ENCODE measurements around the gene PEX11B. TPM values are rescaled to one million over a fixed set of nuclear protein-coding genes. Genes with fewer than 3 reads are reported as not detected.

The PEX11B gene
- total and polyA plus RNA-seq, 2 of the 8 experiments (the other 6 are each of a cell fraction or from before 2014, with no cell fraction given) = 9.1 to 15.1 TPM

- peaks cover 0 to 4% (median 2%) of the 10 kb centered on the region in 4 experiments; a peak in 4 of 7 replicates for H3K4me1 ChIP-seq (replicated peaks in 1 of 4; ENCODE audit: control insufficient read depth in 3 of 4, insufficient read depth in 4 of 4, low read length in 3 of 4)
- H4K91ac ChIP-seq (replicated peaks; ENCODE audit: insufficient read length, low read length) = peak overlapping the region; percentile 22
- no peak overlapping the region for H2BK120ac ChIP-seq (replicated peaks; ENCODE audit: low read depth, low read length)
- peak overlapping the region; percentile 74 to 77 for H3K4me2 ChIP-seq (ENCODE audit: insufficient read depth in 1 of 2, low read depth in 2 of 2, low read length in 2 of 2)
- 76% methylated on average over 18 of the region's 20 CpGs; no CpG with 5 or more reads in 1 of the 2 experiments for WGBS, 2 experiments (ENCODE audit: extremely low coverage in 1 of 2, insufficient coverage in 1 of 2, insufficient read length in 1 of 2, insufficient replicate concordance in 2 of 2, low coverage in 1 of 2, low lambda C conversion rate in 2 of 2, missing lambda C conversion rate in 1 of 2)
- no peaks in the 10 kb centered on the region for H4K20me1 ChIP-seq (replicated peaks in 1 of 2; ENCODE audit: control insufficient read depth in 1 of 2, insufficient read depth in 2 of 2, low read length in 2 of 2)
- peak overlapping the region; percentile 2 for H3K56ac ChIP-seq (replicated peaks; ENCODE audit: insufficient read length, low read depth, low read length)
- peak overlapping the region; percentile 24 for H4K5ac ChIP-seq (ENCODE audit: insufficient read length, low read depth, low read length)
- H3K9ac ChIP-seq (replicated peaks in 1 of 4; ENCODE audit: extremely low read depth in 1 of 4, low read depth in 3 of 4, low read length in 3 of 4) = peak overlapping the region; percentile 71 to 94 (median 86)
- H3K14ac ChIP-seq (ENCODE audit: insufficient read length) = no peak overlapping the region
- no peak for FAIRE-seq
- POLR2A ChIA-PET (ENCODE audit: partially characterized antibody) = interaction anchor here (0.7 to 2.4 kb wide), 32 partner anchors 9 to 124 kb away, joined by 3 to 35 read pairs (median 5); partner anchors contain the start of genes ANKRD34A, ITGA10, LIX1L and NUDT17
- H3K79me2 ChIP-seq (ENCODE audit: control insufficient read depth in 1 of 2, insufficient read depth in 2 of 2, low read length in 2 of 2) = peaks cover 0 to 14% of the 10 kb centered on the region in 2 experiments; a peak in 2 of 4 replicates
- peak overlapping the region; percentile 51; the same call in 1 of the 2 replicates for H3K18ac ChIP-seq (ENCODE audit: extremely low read depth, low read length)
- H3K27me3 ChIP-seq (replicated peaks in 1 of 4; ENCODE audit: control insufficient read depth in 3 of 4, extremely low read depth in 1 of 4, insufficient read depth in 3 of 4, low read length in 3 of 4) = no peaks in the 10 kb centered on the region
- no peaks in the 10 kb centered on the region for H3K79me1 ChIP-seq (ENCODE audit: low read depth, low read length)
- CTCF ChIA-PET (ENCODE audit: partially characterized antibody) = interaction anchor here (0.7 to 2.2 kb wide), 13 partner anchors 9 to 84 kb away, joined by 3 to 18 read pairs (median 4); partner anchors contain the start of genes ANKRD34A, ITGA10, LIX1L and PEX11B
- peak overlapping the region; percentile 95 for H2BK5ac ChIP-seq (ENCODE audit: low read depth, low read length)
- H2BK15ac ChIP-seq (ENCODE audit: low read length) = no peak overlapping the region
- peaks cover 4% of the 10 kb centered on the region; the same call in 1 of the 2 replicates for H3K23me2 ChIP-seq (ENCODE audit: low read depth, low read length)
- peak overlapping the region; percentile 90 for H3K27ac ChIP-seq (ENCODE audit: low read depth, low read length)
- no peak overlapping the region for H2AFZ ChIP-seq (ENCODE audit: low read length)
- H3K23ac ChIP-seq (ENCODE audit: insufficient read length) = no peak overlapping the region
- H3K4me3 ChIP-seq (ENCODE audit: extremely low read depth in 1 of 4, insufficient read depth in 2 of 4, low read depth in 3 of 4, low read length in 4 of 4) = peak overlapping the region; percentile 81 to 97 (median 92)
- H3K4ac ChIP-seq (replicated peaks; ENCODE audit: insufficient read length, low read depth, low read length) = peak overlapping the region; percentile 19
- H2BK12ac ChIP-seq (ENCODE audit: low read depth, low read length) = no peak overlapping the region; the same call in 1 of the 2 replicates
- peak overlapping the region; percentile 4; the same call in 1 of the 2 replicates for H2AK5ac ChIP-seq (ENCODE audit: low read depth, low read length)
- H3K9me3 ChIP-seq (ENCODE audit: insufficient read depth in 2 of 2, low read depth in 1 of 2, low read length in 1 of 2) = no peaks in the 10 kb centered on the region
- peaks cover 3 to 11% (median 8%) of the 10 kb centered on the region in 4 experiments; a peak in 6 of 8 replicates for H3K36me3 ChIP-seq (ENCODE audit: control insufficient read depth in 2 of 4, insufficient read depth in 4 of 4, low read length in 3 of 4)
- H2BK20ac ChIP-seq (ENCODE audit: low read length) = no peak overlapping the region
- TF ChIP-seq POLR2AphosphoS5 (IDR thresholded peaks at IDR 0.05; ENCODE audit: low read depth, low read length) = no peak
- no peak for TF ChIP-seq SUZ12 (IDR thresholded peaks at IDR 0.05; ENCODE audit: low read length)
- no peak for TF ChIP-seq POU5F1 (IDR thresholded peaks at IDR 0.05; ENCODE audit: low read depth, low read length)
- TF ChIP-seq CBX8 (IDR thresholded peaks at IDR 0.05; ENCODE audit: borderline replicate concordance, low read depth, low read length) = no peak
- DNase-seq (ENCODE audit: low read depth in 1 of 2, low spot score in 2 of 2) = no peak
- no peak overlapping the region for H4K8ac ChIP-seq (ENCODE audit: extremely low read depth, insufficient read depth, low read length)
Observed at GRCh38 chr1:145927916-145928643, 9.6 kb upstream of the PEX11B start.
